OCI-LY3 (cell line): ENCODE results near the gene NDUFS6.

Source experiments
- EZH2phosphoT487 ChIP-seq: fragments of 200-600 bp; shearing (Covaris generic); IDR thresholded peaks from 2 replicates; pipeline ENCODE4 v1.6.1; 2018; ENCODE audit warnings: antibody characterized with exemption, mixed run types, low read depth
- TF ChIP-seq, protein P1 (sequence below): fragments of 200-600, 300-600 bp; sonication (generic); IDR thresholded peaks from 2 replicates; pipeline ENCODE4 v1.5.1; 2014; ENCODE audit warnings: antibody characterized with exemption, low read length, low read depth

DNA sequence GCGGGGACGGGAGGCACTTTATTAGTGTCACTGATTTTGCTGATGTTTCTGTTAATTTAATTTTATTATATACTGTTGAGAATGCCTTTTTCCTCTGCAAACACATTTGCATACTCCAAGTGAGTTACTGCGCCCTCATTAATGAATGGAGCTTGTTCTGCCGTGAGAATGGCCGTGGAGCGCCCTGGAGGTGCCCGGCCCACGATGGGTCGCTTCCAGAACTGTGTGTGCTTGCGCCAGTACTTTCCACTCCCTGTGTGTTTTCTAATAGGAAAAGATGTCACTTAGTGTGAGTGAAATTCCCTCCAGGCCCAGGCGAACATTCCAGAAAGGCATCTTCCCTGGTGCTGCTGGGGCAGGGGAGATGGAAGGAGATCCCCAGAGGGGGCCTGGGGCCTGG, 30.1 kb downstream of the NDUFS6 start:
- TF ChIP-seq, protein P1, sequence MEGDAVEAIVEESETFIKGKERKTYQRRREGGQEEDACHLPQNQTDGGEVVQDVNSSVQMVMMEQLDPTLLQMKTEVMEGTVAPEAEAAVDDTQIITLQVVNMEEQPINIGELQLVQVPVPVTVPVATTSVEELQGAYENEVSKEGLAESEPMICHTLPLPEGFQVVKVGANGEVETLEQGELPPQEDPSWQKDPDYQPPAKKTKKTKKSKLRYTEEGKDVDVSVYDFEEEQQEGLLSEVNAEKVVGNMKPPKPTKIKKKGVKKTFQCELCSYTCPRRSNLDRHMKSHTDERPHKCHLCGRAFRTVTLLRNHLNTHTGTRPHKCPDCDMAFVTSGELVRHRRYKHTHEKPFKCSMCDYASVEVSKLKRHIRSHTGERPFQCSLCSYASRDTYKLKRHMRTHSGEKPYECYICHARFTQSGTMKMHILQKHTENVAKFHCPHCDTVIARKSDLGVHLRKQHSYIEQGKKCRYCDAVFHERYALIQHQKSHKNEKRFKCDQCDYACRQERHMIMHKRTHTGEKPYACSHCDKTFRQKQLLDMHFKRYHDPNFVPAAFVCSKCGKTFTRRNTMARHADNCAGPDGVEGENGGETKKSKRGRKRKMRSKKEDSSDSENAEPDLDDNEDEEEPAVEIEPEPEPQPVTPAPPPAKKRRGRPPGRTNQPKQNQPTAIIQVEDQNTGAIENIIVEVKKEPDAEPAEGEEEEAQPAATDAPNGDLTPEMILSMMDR, result no peak
- TF ChIP-seq EZH2phosphoT487, result no peak
